Upper lobe of right lung (tissue), 1 donor: Measurements from ENCODE around the gene DYNLT2. TPM values are rescaled to one million over a fixed set of nuclear protein-coding genes. Genes with fewer than 3 reads are reported as not detected.

Experiments
- ATAC-seq: fragments of 200-7000 bp; cut with Tn5 transposase; one replicate; pipeline ENCODE4 v1.9.1; 2020; ENCODE audit warnings: mild to moderate bottlenecking, moderate library complexity
- DNase-seq: peaks from one replicate; pipeline ENCODE4 v3.0.0-alpha.2; 2020
- H3K27ac ChIP-seq: fragments of 200-600 bp; one replicate; pipeline ENCODE4 v1.8.0; 2022
- H3K27me3 ChIP-seq: fragments of 200-600 bp; one replicate; pipeline ENCODE4 v1.8.0; 2022; ENCODE audit warnings: mild to moderate bottlenecking
- H3K36me3 ChIP-seq: fragments of 200-600 bp; one replicate; pipeline ENCODE4 v1.8.0; 2022
- H3K4me1 ChIP-seq: fragments of 200-600 bp; one replicate; pipeline ENCODE4 v1.8.0; 2022
- H3K4me3 ChIP-seq: fragments of 200-600 bp; one replicate; pipeline ENCODE4 v1.8.0; 2022; ENCODE audit warnings: mild to moderate bottlenecking
- H3K9me3 ChIP-seq: fragments of 200-600 bp; one replicate; pipeline ENCODE4 v1.8.0; 2022
- CTCF ChIP-seq: fragments of 200-600 bp; IDR thresholded peaks from one replicate; pipeline ENCODE4 v1.8.0; 2022; ENCODE audit warnings: antibody characterized with exemption
- intact Hi-C: fragments of 100-400 bp; cut with DNase I; formaldehyde crosslinking; loops from one replicate; pipeline ENCODE4 v1.11.0; 2022
- total RNA-seq: library from RNA; stranded (reverse); fragmentation: NEBNext Ultra II Directional; extraction: Animal tissue kit (Norgen Biotek cat#: 25700); gene quantifications from one replicate; pipeline ENCODE4 v1.2.1, GENCODE V29; 2021
- donor health status: DM: no; HTN: yes; CAD: no; lungs with severe emphysema.

DYNLT2 gene
- total RNA-seq, 1 donor from 2014 or later: 1.2 TPM

- Histone ChIP-seq H3K27me3 (no peaks in the 10 kb centered on the region), H3K9me3 (no peaks in the 10 kb centered on the region), H3K4me1 (no peaks in the 10 kb centered on the region), H3K4me3 (no peak overlapping the region), H3K27ac (no peak overlapping the region), H3K36me3 (peaks cover 74% of the 10 kb centered on the region)
- ATAC-seq (no peak), DNase-seq (no peak)
- no peak for TF ChIP-seq CTCF
- intact Hi-C loops: no loop called here
Measured at GRCh38 chr6:169763881-169764280, 12.5 kb upstream of the DYNLT2 start.

DNA sequence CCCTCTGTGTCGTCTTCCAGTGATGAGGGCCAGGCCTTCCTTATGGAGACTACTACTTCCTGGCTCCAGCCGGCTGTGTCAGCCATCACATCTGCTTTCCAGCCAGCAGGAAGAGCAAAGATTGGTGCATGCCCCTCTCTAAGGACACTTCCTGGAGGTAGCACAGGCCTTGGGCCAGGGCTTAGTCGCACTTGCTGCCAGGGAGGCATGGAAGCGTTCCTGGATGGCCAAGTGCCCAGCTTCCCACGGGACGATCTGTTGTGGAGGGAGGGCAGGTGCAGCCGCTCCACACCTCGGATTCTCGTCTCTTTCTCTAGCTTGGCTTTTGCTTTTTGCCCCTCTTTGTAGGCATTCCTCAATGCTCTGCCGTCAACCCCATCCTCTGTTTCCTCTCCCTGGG, 11.9 kb upstream of the DYNLT2 start:
- no peak for TF ChIP-seq CTCF
- H3K27me3 ChIP-seq: no peaks in the 10 kb centered on the region
- no peak overlapping the region for H3K4me3 ChIP-seq
- peaks cover 76% of the 10 kb centered on the region for H3K36me3 ChIP-seq
- intact Hi-C loops: no loop called here
- no peaks in the 10 kb centered on the region for H3K9me3 ChIP-seq
- DNase-seq: no peak
- no peak overlapping the region for H3K27ac ChIP-seq
- no peak for ATAC-seq
- H3K4me1 ChIP-seq: no peaks in the 10 kb centered on the region

DNA sequence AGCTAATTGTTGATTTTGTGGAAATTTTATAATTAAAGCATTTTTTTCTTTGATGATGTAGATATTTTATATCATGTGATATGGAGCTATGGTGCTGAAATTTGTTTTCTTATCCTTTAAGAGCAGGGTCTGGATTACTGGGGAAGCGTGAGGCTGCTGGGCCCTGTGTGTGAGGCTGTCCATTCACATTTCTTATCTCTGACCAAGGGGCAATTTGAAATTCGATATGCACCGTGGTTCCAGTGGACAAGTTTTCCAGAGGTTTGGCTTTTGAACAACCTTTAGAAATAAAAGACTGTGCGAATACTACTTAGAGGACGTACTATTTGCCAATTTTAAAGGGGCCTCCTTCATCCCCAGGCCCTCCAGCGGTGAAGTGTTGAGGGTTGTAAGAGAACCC, 3.8 kb upstream of the DYNLT2 start:
- TF ChIP-seq CTCF: no peak
- intact Hi-C loops: no loop called here
- no peaks in the 10 kb centered on the region for H3K9me3 ChIP-seq
- H3K4me1 ChIP-seq: peaks cover 16% of the 10 kb centered on the region
- no peak overlapping the region for H3K4me3 ChIP-seq
- no peak overlapping the region for H3K27ac ChIP-seq
- ATAC-seq (no peak), DNase-seq (no peak)
- peaks cover 35% of the 10 kb centered on the region for H3K36me3 ChIP-seq
- no peaks in the 10 kb centered on the region for H3K27me3 ChIP-seq

GRCh38 chr6:169752074-169752623, 777 bp upstream of the DYNLT2 start:
- no peak for TF ChIP-seq CTCF
- DNase-seq (no peak), ATAC-seq (no peak)
- H3K4me3 ChIP-seq: peak overlapping the region; percentile 84
- no peaks in the 10 kb centered on the region for H3K27me3 ChIP-seq
- peak overlapping the region; percentile 98 for H3K27ac ChIP-seq
- H3K9me3 ChIP-seq: no peaks in the 10 kb centered on the region
- H3K36me3 ChIP-seq: peaks cover 5% of the 10 kb centered on the region
- intact Hi-C loops: no loop called here
- peaks cover 20% of the 10 kb centered on the region for H3K4me1 ChIP-seq

GRCh38 chr6:169746556-169746955, 4.8 kb downstream of the DYNLT2 start:
- no peak for TF ChIP-seq CTCF
- Histone ChIP-seq H3K36me3 (no peaks in the 10 kb centered on the region), H3K27ac (no peak overlapping the region), H3K4me3 (no peak overlapping the region), H3K27me3 (no peaks in the 10 kb centered on the region), H3K4me1 (peaks cover 10% of the 10 kb centered on the region), H3K9me3 (no peaks in the 10 kb centered on the region)
- ATAC-seq: no peak
- intact Hi-C loops: no loop called here
- no peak for DNase-seq

DNA sequence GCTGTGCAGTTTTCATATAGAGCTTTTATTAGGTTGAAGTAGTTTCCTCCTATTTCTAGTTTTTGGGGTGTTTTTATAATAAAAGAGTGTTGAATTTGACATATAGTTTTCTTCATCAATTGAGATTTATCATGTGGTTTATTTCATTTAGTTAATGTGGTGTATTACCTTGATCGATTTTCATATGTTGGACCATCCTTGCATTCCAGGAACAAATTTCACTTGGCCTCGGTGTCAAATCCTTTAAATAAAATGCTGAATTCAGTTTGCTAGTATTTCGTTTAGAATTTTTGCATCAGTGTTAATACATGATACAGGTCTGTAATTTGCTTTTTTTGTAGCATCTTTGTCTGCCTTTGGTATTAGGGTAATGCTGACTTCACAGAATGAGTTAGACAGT, 6.0 kb downstream of the DYNLT2 start:
- ATAC-seq (no peak), DNase-seq (no peak)
- H3K27me3 ChIP-seq: no peaks in the 10 kb centered on the region
- H3K36me3 ChIP-seq: no peaks in the 10 kb centered on the region
- no peaks in the 10 kb centered on the region for H3K9me3 ChIP-seq
- intact Hi-C loops: no loop called here
- peaks cover 6% of the 10 kb centered on the region for H3K4me1 ChIP-seq
- H3K27ac ChIP-seq: no peak overlapping the region
- no peak overlapping the region for H3K4me3 ChIP-seq
- TF ChIP-seq CTCF: no peak
